Activated naive CD8-positive, alpha-beta T cell treated with anti-CD3 and anti-CD28 coated beads for 36 hours (primary cell): ENCODE results near the gene CCT7. TPM values are rescaled to one million over a fixed set of nuclear protein-coding genes. Genes with fewer than 3 reads are reported as not detected.
A peak's percentile ranks its signal among the peaks of the same experiment; 100 is the strongest.
"Not testable (repeated sequence)": the region's sequence is repeated elsewhere in the genome, so short reads cannot be mapped to it uniquely, and the experiment has no call there.

Source experiments
- DNase-seq: peaks from one replicate; pipeline ENCODE4 v3.0.0; 2021
- H3K27ac Mint-ChIP-seq: one replicate; pipeline ENCODE4 v1.8.0; 2022; ENCODE audit warnings: mild to moderate bottlenecking, moderate library complexity, mixed read lengths
- H3K27me3 Mint-ChIP-seq: one replicate; pipeline ENCODE4 v1.8.0; 2022; ENCODE audit warnings: mild to moderate bottlenecking, mixed read lengths
- H3K36me3 Mint-ChIP-seq: one replicate; pipeline ENCODE4 v1.8.0; 2021; ENCODE audit warnings: mild to moderate bottlenecking, mixed read lengths
- H3K4me1 Mint-ChIP-seq: one replicate; pipeline ENCODE4 v1.8.0; 2021; ENCODE audit warnings: mixed read lengths
- H3K4me3 Mint-ChIP-seq: one replicate; pipeline ENCODE4 v1.8.0; 2022; ENCODE audit warnings: mild to moderate bottlenecking, moderate library complexity, mixed read lengths
- H3K9me3 Mint-ChIP-seq: one replicate; pipeline ENCODE4 v1.8.0; 2022; ENCODE audit warnings: mixed read lengths
- total RNA-seq, 2 experiments: library from RNA; stranded (reverse); gene quantifications; one replicate each; pipeline ENCODE4 v1.2.3, GENCODE V29; 2021

CCT7 gene
- 100 to 1,000 TPM; 719 to 732 TPM for total RNA-seq

- peaks cover 32% of the 10 kb centered on the region for H3K4me1 Mint-ChIP-seq
- peak within 1 kb of the TSS; percentile 94 for H3K27ac Mint-ChIP-seq
These were observed at the start of gene CCT7 for GRCh38 chr2:73233932-73234832. Gene CCT7 (plus strand): TSS chr2:73234308. CDS start chr2:73234379, 71 bp downstream.

DNA sequence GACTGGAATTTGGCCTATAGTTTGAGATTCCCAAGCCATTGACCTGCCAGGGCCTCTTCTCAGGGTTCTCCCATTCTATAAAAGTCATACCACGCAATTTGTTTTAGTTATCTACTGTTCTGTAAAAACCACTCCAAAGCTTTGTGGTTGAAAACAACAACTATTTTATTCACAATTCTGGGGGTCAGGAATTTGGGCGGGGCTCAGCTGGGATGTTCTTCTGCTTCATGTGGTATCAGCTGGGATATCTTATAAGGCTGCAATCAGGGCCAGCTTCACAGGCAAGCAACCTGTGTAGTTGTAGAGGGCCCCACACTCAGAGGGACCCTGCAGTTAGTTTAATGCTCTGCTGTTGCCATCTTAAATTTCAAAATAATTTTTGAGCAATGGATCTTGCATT, 48.1 kb upstream of the CCT7 start:
- no peak overlapping the region for H3K27ac Mint-ChIP-seq
- H3K4me3 Mint-ChIP-seq, result no peak overlapping the region
- no peak for DNase-seq
- peaks cover 21% of the 10 kb centered on the region for H3K27me3 Mint-ChIP-seq
- H3K9me3 Mint-ChIP-seq, result peaks cover 8% of the 10 kb centered on the region
- no peaks in the 10 kb centered on the region for H3K4me1 Mint-ChIP-seq
- no peaks in the 10 kb centered on the region for H3K36me3 Mint-ChIP-seq

More at GRCh38 chr2:73233932-73234832, at the start of gene CCT7:
- Mint-ChIP-seq H3K27me3 (no peaks in the 10 kb centered on the region), H3K9me3 (no peaks in the 10 kb centered on the region), H3K36me3 (peaks cover 39% of the 10 kb centered on the region), H3K4me3 (peak within 1 kb of the TSS; percentile 99)
- peak; percentile 85 for DNase-seq

DNA sequence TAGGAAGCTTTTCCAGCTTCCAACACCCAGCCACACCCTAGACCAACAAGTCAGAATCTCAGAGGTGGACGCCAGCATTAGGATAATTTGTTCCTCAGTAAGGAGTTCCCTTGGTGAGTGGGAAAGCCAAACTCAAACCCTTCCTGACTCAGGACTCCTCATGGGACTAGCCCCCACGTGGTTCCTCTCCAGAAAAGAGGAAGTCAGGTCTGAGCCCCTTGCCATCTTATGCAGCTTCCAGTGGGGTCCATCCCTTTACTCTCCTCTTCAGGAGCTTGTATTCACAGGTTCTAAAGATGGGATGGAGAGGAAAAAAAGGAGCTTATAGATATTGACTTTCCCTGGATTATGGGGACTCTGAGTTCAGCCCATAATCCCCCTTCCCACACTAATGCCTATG, 46.6 kb upstream of the CCT7 start:
- Mint-ChIP-seq H3K36me3 (no peaks in the 10 kb centered on the region), H3K27ac (no peak overlapping the region), H3K27me3 (peaks cover 12% of the 10 kb centered on the region), H3K4me3 (no peak overlapping the region), H3K9me3 (peaks cover 8% of the 10 kb centered on the region), H3K4me1 (no peaks in the 10 kb centered on the region)
- no peak for DNase-seq

GRCh38 chr2:73197579-73197978, 36.5 kb upstream of the CCT7 start:
- Mint-ChIP-seq H3K4me1 (peaks cover 2% of the 10 kb centered on the region), H3K27me3 (peaks cover 45% of the 10 kb centered on the region), H3K36me3 (no peaks in the 10 kb centered on the region), H3K4me3 (no peak overlapping the region), H3K27ac (no peak overlapping the region), H3K9me3 (no peaks in the 10 kb centered on the region)
- no peak for DNase-seq

DNA sequence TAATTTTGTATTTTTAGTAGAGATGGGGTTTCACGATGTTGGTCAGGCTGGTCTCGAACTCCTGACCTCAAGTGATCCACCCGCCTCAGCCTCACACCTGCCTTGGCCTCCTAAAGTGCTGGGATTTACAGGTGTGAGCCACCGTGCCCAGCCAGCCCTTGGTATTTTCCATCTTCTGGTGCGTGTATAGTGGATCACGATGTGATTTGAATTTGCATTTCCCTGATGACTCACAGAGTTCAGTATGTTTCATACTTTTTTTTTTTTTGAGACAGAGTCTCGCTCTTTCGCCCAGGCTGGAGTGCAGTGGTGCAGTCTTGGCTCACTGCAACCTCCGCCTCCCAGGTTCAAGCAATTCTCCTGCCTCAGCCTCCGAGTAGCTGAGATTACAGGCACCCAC, 33.8 kb upstream of the CCT7 start:
- not testable (repeated sequence) for H3K36me3 Mint-ChIP-seq, H3K4me3 Mint-ChIP-seq, H3K27ac Mint-ChIP-seq, DNase-seq, H3K4me1 Mint-ChIP-seq, H3K9me3 Mint-ChIP-seq
- H3K27me3 Mint-ChIP-seq, result peaks cover 69% of the 10 kb centered on the region

GRCh38 chr2:73202156-73203054, 31.7 kb upstream of the CCT7 start, which contains the start of gene NOTO:
Gene NOTO (plus strand): TSS chr2:73202574. CDS start chr2:73202667, 93 bp downstream.
- Mint-ChIP-seq H3K4me3 (peak within 1 kb of the TSS; percentile 29), H3K27ac (no peak within 1 kb of the TSS), H3K4me1 (peaks cover 4% of the 10 kb centered on the region), H3K9me3 (no peaks in the 10 kb centered on the region), H3K36me3 (no peaks in the 10 kb centered on the region), H3K27me3 (peaks cover 71% of the 10 kb centered on the region)
- DNase-seq, result no peak

DNA sequence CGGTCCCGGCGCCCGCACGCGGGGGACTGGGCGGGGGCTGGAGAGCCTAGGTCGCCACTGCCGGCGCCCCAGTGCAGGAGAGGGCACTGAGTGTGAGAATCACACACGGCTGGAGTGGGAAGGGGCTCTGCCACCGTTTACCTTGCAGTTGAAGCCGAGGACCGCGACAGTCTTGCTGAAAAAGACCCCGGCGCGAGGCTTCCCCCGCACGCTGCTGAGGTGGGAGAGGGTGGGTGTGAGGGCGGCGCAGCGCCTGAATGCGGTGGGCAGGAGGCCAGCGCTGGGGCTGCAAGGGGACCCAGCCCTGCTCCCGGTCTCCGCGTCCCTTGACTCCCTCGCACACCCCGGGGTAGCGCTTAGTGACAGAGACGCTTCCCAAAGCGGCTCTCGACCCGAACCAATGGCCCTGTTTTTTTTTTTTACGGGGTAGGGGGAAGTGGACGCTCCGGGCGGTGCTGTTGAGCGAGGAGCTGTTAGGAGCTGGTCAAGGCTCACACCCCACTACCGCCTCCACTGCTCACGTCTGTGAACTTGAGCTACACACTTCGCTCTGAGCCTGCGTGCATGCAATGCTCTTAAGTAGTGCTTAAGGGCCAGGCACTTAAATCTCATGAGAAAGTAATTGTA, 30.9 kb upstream of the CCT7 start:
- Mint-ChIP-seq H3K4me3 (peak overlapping the region; percentile 29), H3K4me1 (peaks cover 4% of the 10 kb centered on the region), H3K27me3 (peaks cover 72% of the 10 kb centered on the region)

DNA sequence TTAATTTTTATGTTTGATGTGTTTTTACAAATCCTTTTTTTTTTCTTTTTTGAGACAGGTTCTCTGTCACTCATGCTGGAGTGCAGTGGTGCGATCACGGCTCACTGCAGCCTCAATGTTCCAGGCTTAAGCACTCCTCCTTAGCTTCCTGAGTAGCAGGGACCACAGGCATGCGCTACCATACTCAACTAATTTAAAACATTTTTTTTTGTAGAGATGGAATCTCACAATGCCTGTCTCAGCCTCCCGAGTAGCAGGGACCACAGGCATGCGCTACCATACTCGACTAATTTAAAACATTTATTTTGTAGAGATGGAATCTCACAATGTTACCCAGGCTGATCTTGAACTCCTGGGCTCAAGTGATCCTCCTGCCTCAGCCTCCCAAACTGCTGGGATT, 28.5 kb upstream of the CCT7 start:
- H3K36me3 Mint-ChIP-seq, result no peaks in the 10 kb centered on the region
- peaks cover 3% of the 10 kb centered on the region for H3K4me1 Mint-ChIP-seq
- no peak for DNase-seq
- no peak overlapping the region for H3K4me3 Mint-ChIP-seq
- H3K9me3 Mint-ChIP-seq, result no peaks in the 10 kb centered on the region
- H3K27ac Mint-ChIP-seq, result no peak overlapping the region
- H3K27me3 Mint-ChIP-seq, result peaks cover 53% of the 10 kb centered on the region

More for the DNA sequence above, 30.9 kb upstream of the CCT7 start:
- H3K36me3 Mint-ChIP-seq, result no peaks in the 10 kb centered on the region
- no peak overlapping the region for H3K27ac Mint-ChIP-seq
- DNase-seq, result no peak
- H3K9me3 Mint-ChIP-seq, result no peaks in the 10 kb centered on the region

GRCh38 chr2:73208258-73208657, 25.9 kb upstream of the CCT7 start:
- Mint-ChIP-seq H3K4me1 (peaks cover 4% of the 10 kb centered on the region), H3K27ac (no peak overlapping the region), H3K9me3 (no peaks in the 10 kb centered on the region), H3K4me3 (no peak overlapping the region), H3K36me3 (no peaks in the 10 kb centered on the region), H3K27me3 (peaks cover 31% of the 10 kb centered on the region)
- no peak for DNase-seq

- H3K9me3 Mint-ChIP-seq, result no peaks in the 10 kb centered on the region
- H3K4me3 Mint-ChIP-seq, result no peak overlapping the region
- DNase-seq, result no peak
- peaks cover 15% of the 10 kb centered on the region for H3K27me3 Mint-ChIP-seq
- H3K36me3 Mint-ChIP-seq, result peaks cover 3% of the 10 kb centered on the region
- peaks cover 14% of the 10 kb centered on the region for H3K4me1 Mint-ChIP-seq
- no peak overlapping the region for H3K27ac Mint-ChIP-seq
These were observed 24.1 kb upstream of the CCT7 start for GRCh38 chr2:73210019-73210418.

DNA sequence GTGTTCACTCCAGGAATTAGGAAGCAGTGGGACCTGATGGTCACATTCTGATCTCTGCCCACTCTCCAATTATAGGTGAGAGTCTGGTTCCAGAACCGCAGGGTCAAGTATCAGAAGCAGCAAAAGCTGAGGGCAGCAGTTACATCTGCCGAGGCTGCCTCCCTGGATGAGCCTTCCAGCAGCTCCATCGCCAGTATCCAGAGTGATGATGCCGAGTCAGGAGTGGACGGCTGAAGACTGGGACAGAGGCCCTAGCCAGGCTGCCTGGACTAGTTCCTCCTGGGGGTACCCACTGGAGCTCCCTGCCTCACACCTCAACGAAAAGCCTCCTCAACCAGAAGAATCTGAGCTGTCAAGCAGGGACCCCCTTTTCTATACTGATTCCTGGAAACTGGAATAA, 23.4 kb upstream of the CCT7 start:
- Mint-ChIP-seq H3K27me3 (peaks cover 11% of the 10 kb centered on the region), H3K4me3 (no peak overlapping the region), H3K36me3 (peaks cover 3% of the 10 kb centered on the region), H3K27ac (no peak overlapping the region), H3K4me1 (peaks cover 20% of the 10 kb centered on the region), H3K9me3 (no peaks in the 10 kb centered on the region)
- DNase-seq, result no peak

- no peak for DNase-seq
- Mint-ChIP-seq H3K4me3 (no peak overlapping the region), H3K36me3 (peaks cover 7% of the 10 kb centered on the region), H3K9me3 (no peaks in the 10 kb centered on the region), H3K27me3 (peaks cover 5% of the 10 kb centered on the region), H3K4me1 (peaks cover 24% of the 10 kb centered on the region), H3K27ac (no peak overlapping the region)
These were observed 22.0 kb upstream of the CCT7 start for GRCh38 chr2:73212098-73212447.

DNA sequence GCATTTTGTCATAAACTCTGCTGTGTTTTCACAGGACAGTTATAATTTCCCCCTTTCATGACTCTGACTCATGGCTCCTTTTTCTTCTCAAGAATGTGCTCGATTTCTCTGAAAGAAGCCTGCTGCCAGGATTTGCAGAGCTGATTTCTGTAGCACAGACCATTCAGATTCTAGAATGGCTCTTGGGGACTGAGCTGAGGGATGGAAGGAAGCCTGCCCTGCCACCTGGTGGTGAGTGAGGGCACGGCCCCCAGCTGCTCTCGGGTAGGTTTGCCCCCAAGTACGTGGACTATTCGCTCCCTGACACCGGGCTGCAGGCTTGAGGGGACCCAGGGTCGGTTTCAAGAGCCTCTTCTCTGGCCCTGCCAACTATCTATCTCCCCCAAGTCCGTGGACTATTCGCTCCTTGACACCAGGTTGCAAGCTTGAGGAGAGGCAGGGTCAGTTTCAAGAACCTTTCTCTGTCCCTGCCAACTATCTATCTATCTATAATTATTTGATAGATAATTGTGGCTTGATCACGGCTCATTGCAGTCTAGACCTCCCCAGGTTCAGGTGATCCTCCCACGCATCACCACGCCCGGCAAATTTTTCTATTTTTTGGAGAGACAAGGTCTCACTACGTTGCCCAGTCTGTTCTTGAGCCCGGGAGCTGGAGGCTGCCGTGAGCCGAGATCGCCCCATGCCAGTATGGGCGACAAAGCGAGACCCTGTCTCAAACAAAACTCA, 21.5 kb upstream of the CCT7 start:
- Mint-ChIP-seq H3K4me1 (peaks cover 24% of the 10 kb centered on the region), H3K27me3 (peaks cover 5% of the 10 kb centered on the region), H3K36me3 (peaks cover 9% of the 10 kb centered on the region), H3K9me3 (no peaks in the 10 kb centered on the region), H3K27ac (no peak overlapping the region), H3K4me3 (no peak overlapping the region)
- DNase-seq, result peak; percentile 77
